ENCODE measurements around the gene POLR2I. TPM values are rescaled to one million over a fixed set of nuclear protein-coding genes. Genes with fewer than 3 reads are reported as not detected.

The POLR2I gene
- total and polyA plus RNA-seq, 9 of the 15 experiments (the other 6 are each of a cell fraction or from before 2014, with no cell fraction given), result 28.0 to 283 (median 123) TPM

GRCh38 chr19:36093146-36093662 is 21.5 kb downstream of the POLR2I start:
- Histone ChIP-seq H3K9me3 (replicated peaks; ENCODE audit: control insufficient read depth, insufficient read depth, low read depth, low read length) (no peaks in the 10 kb centered on the region), H3K9me1 (ENCODE audit: control insufficient read depth, insufficient read depth, low read length) (peaks cover 2% of the 10 kb centered on the region), H2AFZ (ENCODE audit: low read depth, low read length) (no peak overlapping the region), H3K27ac (ENCODE audit: extremely low read depth, low read depth, low read length) (no peak overlapping the region), H3K9ac (ENCODE audit: insufficient read depth in 1 of 2, low read depth in 2 of 2, low read length in 2 of 2) (no peak overlapping the region; a peak in 1 of 4 replicates), H3K4me3 (no peak overlapping the region), H3K79me2 (ENCODE audit: control insufficient read depth, insufficient read depth, low read length) (no peaks in the 10 kb centered on the region), H3K36me3 (ENCODE audit: control insufficient read depth, insufficient read depth, low read length) (peaks cover 84% of the 10 kb centered on the region), H3K4me2 (ENCODE audit: insufficient read depth, low read length) (no peak overlapping the region), H3K4me1 (replicated peaks in 1 of 2; ENCODE audit: control insufficient read depth in 2 of 2, insufficient read depth in 2 of 2, low read length in 2 of 2) (no peaks in the 10 kb centered on the region), H4K20me1 (replicated peaks; ENCODE audit: control insufficient read depth, insufficient read depth, low read length) (no peaks in the 10 kb centered on the region), H3K27me3 (ENCODE audit: control insufficient read depth in 2 of 2, insufficient read depth in 2 of 2, low read length in 2 of 2) (no peaks in the 10 kb centered on the region)
- no peak for TF ChIP-seq ZNF589 (CRISPR knock-in tag; IDR thresholded peaks at IDR 0.05; ENCODE audit: low read depth)
- TF ChIP-seq KDM4B (IDR thresholded peaks at IDR 0.05; ENCODE audit: borderline replicate concordance in 2 of 2, low read depth in 1 of 2), result no peak
- no peak for TF ChIP-seq ZNF318 (IDR thresholded peaks at IDR 0.05; ENCODE audit: borderline replicate concordance in 1 of 2, low read depth in 1 of 2)
- TF ChIP-seq DACH1 (IDR thresholded peaks at IDR 0.05; ENCODE audit: partially characterized antibody), result no peak
- TF ChIP-seq RBM15 (IDR thresholded peaks at IDR 0.05; ENCODE audit: insufficient read depth, low read length), result no peak
- TF ChIP-seq KHSRP (IDR thresholded peaks at IDR 0.05), result no peak
- no peak for TF ChIP-seq SP1 (CRISPR knock-in tag; IDR thresholded peaks at IDR 0.05)
- TF ChIP-seq SMARCC2 (IDR thresholded peaks at IDR 0.05; ENCODE audit: low read depth), result no peak
- no peak for TF ChIP-seq ZNF57 (CRISPR knock-in tag; IDR thresholded peaks at IDR 0.05)
- TF ChIP-seq EP400 (IDR thresholded peaks at IDR 0.05), result no peak
- TF ChIP-seq NFXL1 (CRISPR knock-in tag; IDR thresholded peaks at IDR 0.05), result no peak
- TF ChIP-seq SAFB2 (IDR thresholded peaks at IDR 0.05; ENCODE audit: borderline replicate concordance, low read depth, low read length, severe bottlenecking), result no peak
- no peak for TF ChIP-seq ATF4 (CRISPR knock-in tag; IDR thresholded peaks at IDR 0.05)
- no peak for TF ChIP-seq ZNF165 (CRISPR knock-in tag; IDR thresholded peaks at IDR 0.05; ENCODE audit: borderline replicate concordance)
- FAIRE-seq (no peak), ATAC-seq (no peak), DNase-seq (ENCODE audit: extremely low read depth in 1 of 4, low spot score in 3 of 4) (no peak)
- ChIA-PET POLR2A (interaction anchor here (0.6 kb wide), 1 partner anchor 20 kb away, joined by 3 read pairs; no protein-coding TSS in a partner anchor), CTCF (ENCODE audit: low intra/inter-chr PET ratio) (no interaction called here)
- intact Hi-C loops (cut with micrococcal nuclease), result no loop called here
- WGBS (ENCODE audit: insufficient coverage, low coverage, missing lambda C conversion rate), result 89% methylated on average over 5 of the region's 5 CpGs
- in situ Hi-C loops (cut with MboI), result no loop called here
- BruUV-seq (replicated peaks), result no TSS peak

Data from K562 (cell line).